ENCODE measurements around the gene CABYR.
A peak's percentile ranks its signal among the peaks of the same experiment; 100 is the strongest.
"Not testable (repeated sequence)": the region's sequence is repeated elsewhere in the genome, so short reads cannot be mapped to it uniquely, and the experiment has no call there.

The CABYR gene

DNA sequence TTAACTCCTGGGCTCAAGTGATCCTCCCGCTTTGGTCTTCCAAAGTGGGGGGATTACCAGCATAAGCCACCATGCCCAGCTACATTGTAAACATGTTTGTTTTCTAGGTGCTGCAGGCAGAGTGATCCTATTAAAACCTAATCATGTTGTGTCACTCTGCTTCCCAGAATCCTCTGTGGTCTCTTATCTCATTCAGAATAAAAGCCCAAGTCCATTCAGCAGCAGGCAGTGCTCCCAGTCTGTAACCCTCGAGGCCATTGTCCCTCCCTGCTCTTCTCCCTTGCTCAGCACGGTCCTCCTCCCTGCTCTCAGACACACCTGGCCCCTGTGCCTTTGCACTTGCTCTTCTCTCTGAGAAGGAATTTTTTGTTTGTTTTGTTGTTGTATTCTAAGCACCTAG is 11.1 kb upstream of the CABYR start:
- FAIRE-seq: no peak

DNA sequence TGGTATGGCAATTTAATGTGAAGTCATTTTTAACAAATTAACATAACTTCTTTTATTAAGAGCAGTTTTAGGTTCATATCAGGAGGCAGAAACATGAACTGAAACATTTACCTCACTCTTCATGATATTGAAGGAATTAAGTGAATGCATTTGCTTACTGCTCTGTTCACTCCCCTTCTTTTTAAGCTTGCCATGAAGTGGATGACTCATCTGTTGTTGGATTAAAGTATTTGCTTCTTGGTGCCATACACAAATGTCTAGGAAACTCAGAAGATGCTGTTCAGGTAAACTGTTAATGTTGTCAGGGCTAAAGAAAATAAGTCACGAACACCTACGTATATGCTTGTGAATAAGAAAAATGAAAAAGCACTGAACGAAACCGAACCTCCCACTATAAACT is 10.2 kb upstream of the CABYR start:
- no peak for DNase-seq (ENCODE audit: low spot score)
- FAIRE-seq: no peak

More for the DNA sequence above, 11.1 kb upstream of the CABYR start:
- DNase-seq (ENCODE audit: low spot score): no peak

DNA sequence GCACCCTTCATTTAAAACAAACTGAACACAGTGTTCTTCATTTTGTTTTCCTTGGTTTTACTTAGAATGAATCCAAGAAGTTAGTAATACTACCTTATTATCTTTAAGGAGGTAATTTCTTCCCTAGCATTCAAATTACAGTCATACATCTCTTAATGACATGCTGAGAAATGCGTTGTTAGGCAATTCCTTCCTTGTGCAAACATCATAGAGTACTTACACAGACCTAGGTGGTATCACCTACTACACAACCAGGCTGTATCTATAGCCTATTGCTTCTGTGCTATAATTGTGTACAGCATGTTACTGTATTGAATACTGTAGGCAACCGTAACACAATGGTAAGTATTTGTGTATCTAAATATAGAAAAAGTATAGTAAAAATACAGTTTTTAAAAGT is 8.4 kb upstream of the CABYR start:
- no peak for FAIRE-seq

DNA sequence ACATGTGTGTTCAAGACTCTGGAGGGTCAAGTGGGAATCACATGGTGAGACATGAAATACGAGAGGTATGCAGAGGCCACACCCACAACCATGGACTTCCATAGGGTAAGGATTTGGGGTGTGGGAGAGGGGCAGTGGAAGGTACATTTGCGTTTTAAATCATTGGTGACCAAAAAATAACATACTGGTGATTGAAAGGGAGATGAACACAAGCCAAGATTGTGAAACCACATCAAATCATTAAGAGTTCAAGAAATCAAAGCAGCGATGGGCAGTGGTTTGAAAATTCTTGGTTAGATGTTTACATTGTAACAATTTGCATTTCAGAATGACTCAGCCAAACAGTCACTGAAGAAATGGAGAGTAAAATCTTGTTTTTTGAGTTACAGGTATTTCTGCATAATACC is 1.9 kb upstream of the CABYR start:
- no peak for FAIRE-seq
- no peak for DNase-seq (ENCODE audit: low spot score)

More for the DNA sequence above, 8.4 kb upstream of the CABYR start:
- DNase-seq (ENCODE audit: low spot score): no peak

DNA sequence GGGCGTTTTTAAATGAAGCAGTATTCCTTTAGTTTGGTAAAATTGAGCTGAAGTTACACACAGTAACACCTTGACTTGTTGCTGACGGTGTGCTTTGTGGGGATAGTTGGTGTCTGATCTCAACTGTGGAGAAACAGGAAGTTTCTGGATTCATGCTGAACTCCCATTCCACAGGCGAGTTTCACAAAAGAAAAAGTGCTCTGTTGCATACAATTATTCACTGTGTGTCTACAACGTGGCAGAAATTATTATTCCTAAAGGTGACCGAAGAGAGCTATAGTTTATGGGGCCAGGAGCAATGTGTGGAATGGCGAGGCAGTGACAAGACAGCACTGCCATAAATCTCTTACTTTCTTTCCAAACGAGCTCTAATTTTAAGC is 463 bp upstream of the CABYR start:
- DNase-seq (ENCODE audit: low spot score): no peak
- no peak for FAIRE-seq

DNA sequence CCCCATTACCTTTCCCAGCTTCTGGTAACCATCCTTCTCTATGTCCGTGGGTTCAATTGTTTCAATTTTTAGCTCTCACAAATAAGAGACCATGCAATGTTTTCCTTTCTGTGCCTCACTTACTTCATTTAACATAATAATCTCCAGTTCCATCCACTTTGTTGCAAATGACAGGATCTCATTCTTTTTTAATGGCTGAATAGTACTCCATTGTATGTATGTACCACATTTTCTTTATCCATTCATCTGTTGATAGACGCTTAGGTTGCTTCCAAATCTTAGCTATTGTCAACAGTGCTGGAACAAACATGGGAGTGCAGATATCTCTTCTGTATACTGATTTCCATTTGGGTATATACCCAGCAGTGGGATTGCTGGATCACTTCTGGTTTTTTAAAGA is 1.8 kb downstream of the CABYR start:
- DNase-seq (ENCODE audit: low spot score): no peak
- FAIRE-seq: no peak

DNA sequence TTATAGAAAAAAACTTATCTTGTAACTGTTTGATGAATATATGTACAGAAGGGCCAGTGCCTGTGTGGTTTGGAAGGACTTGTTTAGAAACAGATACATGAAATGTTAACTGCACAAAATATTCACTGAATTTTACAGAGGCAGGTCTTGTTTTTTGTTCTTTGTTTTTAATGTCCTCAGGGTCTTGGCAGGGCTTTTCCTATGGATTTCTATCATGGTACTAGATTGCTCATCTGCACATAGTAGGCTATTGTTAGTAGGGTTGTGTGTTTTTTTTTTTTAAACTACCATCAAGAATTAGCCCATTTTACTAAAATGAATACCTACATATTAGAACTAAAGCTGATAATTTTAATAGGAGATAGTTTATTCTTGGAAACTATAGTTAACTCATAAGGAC is 3.5 kb downstream of the CABYR start:
- no peak for DNase-seq (ENCODE audit: low spot score)
- no peak for FAIRE-seq

DNA sequence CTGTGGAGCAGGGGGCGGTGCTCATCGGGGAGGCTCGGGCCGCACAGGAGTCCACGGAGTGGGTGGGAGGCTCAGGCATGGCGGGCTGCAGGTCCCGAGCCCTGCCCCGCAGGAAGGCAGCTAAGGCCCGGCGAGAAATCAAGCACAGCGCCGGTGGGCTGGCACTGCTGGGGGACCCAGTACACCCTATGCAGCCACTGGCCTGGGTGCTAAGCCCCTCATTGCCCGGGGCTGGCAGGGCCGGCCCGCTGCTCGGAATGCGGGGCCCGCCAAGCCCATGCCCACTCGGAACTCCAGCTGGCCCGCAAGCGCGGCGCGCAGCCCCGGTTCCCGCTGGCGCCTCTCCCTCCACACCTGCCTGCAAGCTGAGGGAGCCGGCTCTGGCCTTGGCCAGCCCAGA is 10.7 kb downstream of the CABYR start:
- FAIRE-seq; DNase-seq (ENCODE audit: low spot score): not testable (repeated sequence)

DNA sequence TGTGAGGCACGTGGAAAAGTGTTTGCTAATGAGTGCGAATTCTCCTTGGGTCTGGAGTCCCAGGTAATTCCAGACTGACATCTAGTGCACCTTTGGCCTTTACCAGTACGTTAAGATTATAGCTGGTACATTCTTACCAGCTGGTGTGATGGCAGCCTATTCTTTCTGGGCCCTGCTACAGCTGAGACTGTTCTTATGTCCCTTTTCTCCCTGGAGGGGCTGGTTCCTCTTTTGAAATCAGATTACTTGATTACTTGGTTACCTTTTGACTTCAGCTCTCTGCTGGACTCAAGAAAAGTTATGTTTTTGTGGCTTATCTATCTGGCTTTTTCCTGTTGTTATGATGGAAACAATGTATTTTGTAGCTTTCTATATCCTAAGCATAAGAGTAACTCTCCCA is 14.5 kb downstream of the CABYR start:
- FAIRE-seq: no peak
- no peak for DNase-seq (ENCODE audit: low spot score)

DNA sequence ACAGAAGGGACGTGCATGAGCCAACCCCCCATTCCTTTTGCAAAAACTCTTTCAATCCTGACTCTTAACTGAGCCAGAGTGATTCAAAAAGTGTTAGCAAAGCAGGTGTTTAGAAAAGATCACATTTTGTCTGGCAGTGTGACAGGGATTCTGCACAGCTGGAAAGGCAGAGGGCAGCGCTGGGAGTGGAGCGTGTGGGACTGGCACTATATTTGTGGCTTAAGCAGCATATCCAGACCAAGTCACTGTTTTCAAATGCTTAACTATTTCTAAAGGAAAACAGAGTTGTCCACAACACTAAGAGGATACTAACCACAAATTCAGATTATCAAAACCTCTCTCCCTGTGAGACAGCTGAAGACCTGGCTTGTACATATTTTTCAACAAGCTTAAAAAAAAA is 19.0 kb downstream of the CABYR start:
- no peak for FAIRE-seq
- no peak for DNase-seq (ENCODE audit: low spot score)

DNA sequence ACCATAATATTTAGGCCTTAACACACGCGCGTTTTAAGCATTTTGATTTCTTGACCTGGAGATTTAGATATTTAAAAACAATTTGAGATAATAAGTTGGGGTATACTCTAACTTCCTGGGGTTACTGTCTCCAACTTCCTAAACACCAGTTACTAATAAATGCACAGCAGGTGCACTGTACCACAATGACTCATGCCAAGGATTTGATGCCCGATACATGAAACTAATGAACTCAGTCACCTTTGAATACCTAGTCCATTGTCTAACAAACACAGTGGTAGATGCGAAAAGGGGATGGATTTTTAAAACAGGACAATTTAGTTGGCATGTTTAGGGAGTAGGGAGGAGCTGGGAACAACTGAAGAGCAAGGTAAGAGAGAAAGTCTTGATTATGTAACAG is 21.2 kb downstream of the CABYR start:
- DNase-seq (ENCODE audit: low spot score) (no peak), FAIRE-seq (no peak)

DNA sequence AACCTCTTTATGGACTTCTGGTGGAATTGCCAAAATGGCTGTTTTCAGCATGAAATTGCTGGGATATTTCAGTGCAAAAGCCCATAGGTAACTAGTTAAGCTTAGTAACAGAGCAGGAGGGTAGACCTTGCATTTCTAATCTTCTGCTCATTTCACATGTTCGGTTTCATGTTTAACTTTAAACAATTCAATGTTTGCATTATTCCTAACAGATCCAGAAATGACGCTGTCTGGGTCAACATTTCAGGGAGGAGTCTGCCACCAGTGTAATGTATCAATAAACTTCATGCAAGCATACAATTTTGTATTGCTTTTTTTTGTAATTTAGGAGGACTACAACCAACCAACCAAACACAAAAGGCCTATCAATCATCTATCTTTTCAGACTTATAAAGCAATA is 22.4 kb downstream of the CABYR start:
- FAIRE-seq (no peak), DNase-seq (ENCODE audit: low spot score) (no peak)

DNA sequence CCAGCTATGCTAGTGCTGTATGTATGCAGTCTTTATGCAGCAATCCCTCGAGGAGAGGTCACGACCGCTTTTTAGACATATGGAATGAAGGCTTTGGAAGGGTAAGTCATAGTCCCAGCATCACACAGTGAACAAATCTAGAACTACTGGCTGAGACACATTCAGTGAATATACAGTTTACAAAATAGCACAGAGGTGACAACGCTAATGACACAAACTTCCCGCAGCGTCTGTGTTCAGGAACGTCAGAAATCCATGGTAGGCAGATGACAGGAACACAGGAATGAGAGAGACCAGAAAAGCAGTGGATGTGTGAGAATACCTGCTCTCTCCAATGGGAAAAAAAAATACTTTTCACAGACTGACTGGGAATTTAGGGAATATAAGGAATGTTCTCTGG is 29.6 kb downstream of the CABYR start:
- DNase-seq (ENCODE audit: low spot score): no peak
- no peak for FAIRE-seq

DNA sequence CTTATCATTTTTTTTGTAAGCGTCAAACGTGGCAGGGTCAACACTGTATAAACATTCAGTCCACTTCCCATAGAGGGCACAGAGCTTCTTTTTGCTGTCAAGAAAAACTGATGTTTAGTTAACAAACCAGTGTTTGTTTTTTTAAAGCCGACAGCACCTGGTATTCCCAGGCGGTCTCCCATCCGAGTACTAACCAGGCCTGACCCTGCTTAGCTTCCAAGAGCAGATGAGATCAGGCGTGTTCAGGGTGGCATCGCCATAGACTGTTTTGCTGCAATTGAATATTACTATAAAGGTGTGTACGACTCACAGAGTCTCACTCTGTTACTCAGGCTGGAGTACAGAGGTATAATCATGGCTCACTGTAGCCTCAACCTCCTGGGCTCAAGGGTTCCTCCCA is 31.5 kb downstream of the CABYR start:
- no peak for FAIRE-seq
- DNase-seq (ENCODE audit: low spot score): no peak

DNA sequence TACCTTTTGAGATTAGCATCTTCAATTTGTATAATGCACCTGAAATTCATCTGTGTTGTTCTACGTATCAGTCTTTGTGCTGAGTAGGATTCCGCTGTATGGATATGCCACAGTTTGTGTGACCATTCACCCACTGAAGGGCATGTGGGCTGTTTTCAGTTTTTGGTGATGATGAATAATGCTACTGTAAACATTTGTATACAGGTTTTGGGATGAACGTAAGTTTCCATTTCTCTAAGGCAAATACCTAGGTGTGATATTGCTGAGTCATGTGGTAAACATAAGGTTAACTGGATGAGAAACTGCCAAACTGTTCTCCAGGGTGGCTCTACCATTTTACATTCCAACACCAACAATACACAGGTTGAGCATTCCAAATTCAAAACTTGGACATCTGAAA is 35.1 kb downstream of the CABYR start:
- DNase-seq (ENCODE audit: low spot score): no peak
- FAIRE-seq: no peak

DNA sequence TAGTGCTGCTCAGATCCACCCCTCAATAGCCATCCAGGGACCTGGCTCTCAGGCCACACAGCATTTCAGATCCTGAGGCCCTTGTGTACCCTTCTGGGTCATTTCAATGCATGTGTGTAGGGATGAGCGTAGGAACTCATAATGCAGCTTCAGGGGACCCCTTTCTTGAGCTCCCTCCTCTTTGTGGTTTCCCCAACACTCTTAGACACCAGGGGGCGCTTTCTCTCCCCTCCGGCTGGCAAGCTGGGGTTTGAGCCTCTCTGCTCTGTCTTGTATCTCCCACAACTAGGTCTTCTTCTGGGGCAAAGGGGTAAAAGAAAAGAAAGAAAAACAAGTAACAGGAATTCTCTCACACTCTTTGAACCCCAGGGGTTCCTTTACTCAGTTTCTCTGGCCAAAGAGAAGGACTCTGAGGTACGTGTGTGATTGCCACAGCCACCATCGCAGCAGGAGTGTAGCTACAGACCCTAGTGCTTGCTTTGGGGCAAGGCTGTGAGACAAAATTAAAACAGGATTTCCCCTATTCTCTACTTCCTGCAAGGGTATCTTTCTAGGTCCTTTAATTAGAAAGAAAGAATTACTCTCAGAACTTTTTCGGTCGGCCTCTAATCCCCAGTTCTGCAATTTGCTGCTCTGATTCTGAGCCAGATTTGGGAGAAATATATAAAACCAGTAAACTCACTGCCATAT is 38.0 kb downstream of the CABYR start:
- FAIRE-seq (no peak), DNase-seq (ENCODE audit: low spot score) (peak; percentile 11)

DNA sequence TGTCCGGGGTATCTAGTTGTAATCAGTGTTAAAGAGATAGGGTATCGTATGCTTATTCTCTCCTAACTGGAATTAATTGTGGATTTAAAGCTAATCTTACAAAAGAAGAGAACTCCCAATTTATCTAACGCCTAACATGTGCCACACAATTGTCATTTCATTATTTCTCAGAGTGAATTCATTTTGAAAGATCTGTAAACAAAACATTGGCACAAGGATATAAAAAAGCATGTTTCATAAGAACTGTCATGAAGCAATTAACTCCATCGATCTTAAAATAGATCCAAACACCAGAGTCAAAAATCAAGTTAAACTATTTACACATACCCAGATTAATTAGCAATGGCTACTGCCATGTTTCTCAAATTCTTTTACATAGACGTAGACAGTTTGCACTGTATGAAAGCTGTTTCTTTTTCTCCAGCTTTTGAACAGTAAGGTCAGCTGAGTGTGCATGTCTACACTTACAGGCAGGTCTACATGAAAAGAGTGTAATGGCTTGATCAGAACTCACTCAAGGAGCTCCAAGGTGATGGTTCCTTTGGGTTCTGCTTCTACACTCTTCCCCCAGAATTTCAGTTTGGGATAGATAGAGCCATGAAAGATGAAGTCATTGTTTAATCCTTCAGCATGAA is 38.8 kb downstream of the CABYR start:
- DNase-seq (ENCODE audit: low spot score): no peak
- no peak for FAIRE-seq

DNA sequence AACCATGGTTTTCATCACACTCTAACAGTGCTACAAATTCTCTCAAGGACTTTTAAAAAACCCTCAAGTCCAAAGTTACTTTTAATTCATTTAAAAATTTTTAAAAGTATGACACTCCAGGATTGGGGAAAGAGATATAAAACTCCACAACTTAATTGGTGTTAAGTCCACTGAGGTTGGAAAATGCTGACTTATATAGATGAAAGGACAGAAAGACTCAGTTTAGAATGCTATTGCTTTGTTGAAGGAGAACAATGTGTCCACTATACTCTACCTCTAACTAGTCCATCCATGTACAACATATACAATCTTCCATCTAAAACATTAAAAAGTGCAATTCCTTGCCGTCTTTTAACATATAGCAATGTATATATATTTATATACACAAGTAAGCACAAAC is 41.2 kb downstream of the CABYR start:
- FAIRE-seq: no peak

DNA sequence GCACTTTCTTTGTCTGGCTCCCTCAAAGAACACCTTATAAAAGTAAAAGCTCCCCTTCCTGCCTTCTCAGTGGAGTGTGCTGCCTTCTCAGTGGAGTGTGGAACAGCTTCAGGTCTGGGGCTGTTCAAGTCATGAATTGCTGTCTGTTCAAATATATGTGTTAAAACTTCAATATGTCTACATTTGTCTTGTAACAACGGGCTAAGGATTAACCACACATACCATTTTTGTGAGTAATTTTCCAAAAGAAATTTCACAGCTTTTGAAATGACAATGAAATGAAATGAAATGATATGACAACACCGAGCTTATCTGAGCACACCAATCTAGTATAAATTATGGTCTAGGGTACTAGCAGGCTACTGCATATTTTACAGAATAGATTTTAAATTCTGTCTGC is 42.9 kb downstream of the CABYR start:
- FAIRE-seq (no peak), DNase-seq (ENCODE audit: low spot score) (no peak)

More for the DNA sequence above, 41.2 kb downstream of the CABYR start:
- DNase-seq (ENCODE audit: low spot score): no peak

DNA sequence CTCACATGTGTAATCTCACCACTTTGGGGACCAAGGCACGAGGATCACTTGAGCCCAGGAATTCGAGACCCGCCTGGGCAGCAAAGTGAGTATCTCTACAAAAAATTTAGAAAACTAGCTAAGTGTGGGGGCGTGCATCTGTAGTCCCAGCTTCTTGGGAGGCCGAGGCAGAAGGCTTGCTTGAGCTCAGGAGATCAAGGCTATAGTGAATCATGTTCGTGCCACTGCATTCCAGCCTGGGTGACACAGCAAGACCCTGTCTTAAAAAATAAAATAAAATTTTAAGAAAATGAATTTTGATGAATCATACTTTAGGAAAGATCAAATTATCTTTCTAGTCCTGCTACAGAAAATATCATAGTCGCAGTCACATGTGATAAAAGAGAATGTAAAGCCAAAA is 46.9 kb downstream of the CABYR start:
- no peak for DNase-seq (ENCODE audit: low spot score)
- FAIRE-seq: no peak

DNA sequence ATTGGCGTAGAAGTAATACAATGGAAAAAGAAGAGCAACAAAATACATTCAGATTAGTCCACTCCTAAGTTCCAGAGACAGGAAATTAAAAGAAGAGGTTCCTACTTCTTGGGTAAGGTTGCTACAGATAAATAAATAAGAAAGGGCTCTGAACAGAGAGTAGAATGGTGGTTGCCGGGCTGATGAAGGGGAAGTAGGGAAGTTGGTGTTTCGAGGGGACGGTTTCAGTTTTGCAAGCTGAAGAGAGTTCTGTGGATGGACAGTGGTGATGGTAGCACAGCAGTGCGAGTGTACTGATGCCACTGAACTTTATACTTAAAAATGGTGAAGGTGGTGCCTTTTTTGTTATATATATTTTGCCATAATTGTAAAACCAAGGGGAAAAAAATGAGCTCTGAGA is 48.2 kb downstream of the CABYR start:
- FAIRE-seq: no peak
- no peak for DNase-seq (ENCODE audit: low spot score)

DNA sequence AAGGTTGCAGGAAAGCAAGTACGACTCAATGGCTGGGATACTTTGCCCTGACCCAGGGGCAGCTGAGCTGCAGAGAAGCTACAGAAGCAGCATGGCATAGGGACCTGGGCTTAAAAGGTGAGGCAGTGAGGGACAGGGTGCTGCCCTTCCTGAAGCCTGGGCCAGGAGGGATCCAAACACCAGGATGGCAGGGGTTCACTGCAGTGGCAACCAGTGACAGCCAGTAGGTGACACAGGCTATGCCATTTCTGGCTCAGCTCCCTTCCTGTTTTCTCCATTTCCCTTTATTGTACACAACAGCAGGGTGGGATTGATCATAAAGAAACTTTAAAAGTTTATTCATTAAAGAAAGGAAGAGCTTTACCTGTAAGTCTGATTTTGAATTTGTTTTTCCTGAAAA is 48.8 kb downstream of the CABYR start:
- DNase-seq (ENCODE audit: low spot score): no peak
- FAIRE-seq: no peak

DNA sequence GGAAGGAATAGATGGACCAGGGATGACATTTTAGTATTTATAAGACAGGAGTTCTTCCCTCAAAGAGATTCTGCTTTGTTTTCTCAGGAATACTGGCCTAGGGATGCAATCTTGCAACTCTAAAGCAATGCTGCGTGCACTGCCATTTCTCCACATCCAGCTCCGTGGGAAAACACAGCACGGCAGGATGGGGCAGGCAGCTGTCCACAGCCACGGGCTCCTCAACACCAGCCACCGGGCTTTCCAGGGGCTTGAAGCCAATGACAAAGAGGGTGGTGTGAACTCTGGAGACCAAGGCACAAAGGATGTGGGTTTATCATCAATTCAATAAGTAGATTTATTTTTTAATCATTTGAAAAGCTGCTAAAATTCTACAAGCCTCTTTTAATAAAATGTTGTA is 49.3 kb downstream of the CABYR start:
- DNase-seq (ENCODE audit: low spot score): no peak
- FAIRE-seq: no peak

Measured in urothelium cell line (cell line).